HUES48 (cell line): Measurements from ENCODE around the gene SLC16A4.

Source experiments
- H3K27ac ChIP-seq: one replicate; pipeline ENCODE4 v1.7.0; 2013; ENCODE audit warnings: low read depth, low read length, inconsistent platforms
- H3K27me3 ChIP-seq: 2 replicates; pipeline ENCODE4 v1.6.1; 2013; ENCODE audit warnings: mild to moderate bottlenecking, low read length; ENCODE audit not compliant: control insufficient read depth, insufficient read depth
- H3K36me3 ChIP-seq: 2 replicates; pipeline ENCODE4 v1.6.1; 2013; ENCODE audit warnings: low read length; ENCODE audit not compliant: control insufficient read depth, insufficient read depth
- H3K4me1 ChIP-seq: 2 replicates; pipeline ENCODE4 v1.6.1; 2013; ENCODE audit warnings: mild to moderate bottlenecking, low read length; ENCODE audit not compliant: control insufficient read depth, insufficient read depth
- H3K4me3 ChIP-seq: 2 replicates; pipeline ENCODE4 v1.5.1; 2013; ENCODE audit warnings: mild to moderate bottlenecking, low read depth, low read length
- H3K9ac ChIP-seq: 2 replicates; pipeline ENCODE4 v1.6.1; 2013; ENCODE audit warnings: mild to moderate bottlenecking, low read depth, low read length, moderate library complexity
- H3K9me3 ChIP-seq: 2 replicates; pipeline ENCODE4 v1.6.1; 2013; ENCODE audit warnings: low read length; ENCODE audit not compliant: control insufficient read depth, insufficient read depth

The SLC16A4 gene

GRCh38 chr1:110326826-110327225, 64.0 kb downstream of the SLC16A4 start:
- no peaks in the 10 kb centered on the region for H3K36me3 ChIP-seq
- no peaks in the 10 kb centered on the region for H3K9me3 ChIP-seq
- no peaks in the 10 kb centered on the region for H3K4me1 ChIP-seq
- no peaks in the 10 kb centered on the region for H3K27me3 ChIP-seq
- no peak overlapping the region for H3K4me3 ChIP-seq
- H3K9ac ChIP-seq, result no peak overlapping the region
- no peak overlapping the region for H3K27ac ChIP-seq

DNA sequence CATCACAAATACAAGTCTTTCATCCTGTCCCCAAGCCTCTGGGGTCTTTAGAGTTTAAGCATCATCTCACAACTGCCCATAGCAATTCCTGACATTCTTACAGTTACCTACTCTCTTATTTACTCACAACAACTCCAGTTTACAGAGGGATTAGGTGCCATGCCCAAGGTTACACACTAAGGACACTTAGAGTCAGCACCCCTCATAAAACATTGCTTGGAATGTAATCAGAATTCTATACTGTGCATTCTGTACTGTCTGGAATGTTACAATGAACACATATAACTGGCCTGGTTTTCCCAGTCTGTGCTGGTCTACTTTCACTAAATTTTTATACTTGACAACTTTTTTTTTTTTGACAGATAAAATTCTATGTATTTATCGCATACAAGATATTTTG, 66.2 kb downstream of the SLC16A4 start:
- no peaks in the 10 kb centered on the region for H3K4me1 ChIP-seq
- H3K27ac ChIP-seq, result no peak overlapping the region
- no peaks in the 10 kb centered on the region for H3K9me3 ChIP-seq
- H3K27me3 ChIP-seq, result no peaks in the 10 kb centered on the region
- no peak overlapping the region for H3K4me3 ChIP-seq
- no peak overlapping the region for H3K9ac ChIP-seq
- H3K36me3 ChIP-seq, result no peaks in the 10 kb centered on the region

GRCh38 chr1:110321846-110322245, 69.0 kb downstream of the SLC16A4 start:
- Histone ChIP-seq H3K4me1 (no peaks in the 10 kb centered on the region), H3K36me3 (no peaks in the 10 kb centered on the region), H3K4me3 (no peak overlapping the region), H3K9me3 (no peaks in the 10 kb centered on the region), H3K9ac (no peak overlapping the region), H3K27me3 (no peaks in the 10 kb centered on the region), H3K27ac (no peak overlapping the region)

GRCh38 chr1:110321045-110321444, 69.8 kb downstream of the SLC16A4 start:
- Histone ChIP-seq H3K4me1 (no peaks in the 10 kb centered on the region), H3K4me3 (no peak overlapping the region), H3K9me3 (no peaks in the 10 kb centered on the region), H3K27me3 (no peaks in the 10 kb centered on the region), H3K27ac (no peak overlapping the region), H3K36me3 (no peaks in the 10 kb centered on the region), H3K9ac (no peak overlapping the region)

- H3K9me3 ChIP-seq, result no peaks in the 10 kb centered on the region
- H3K9ac ChIP-seq, result no peak overlapping the region
- no peak overlapping the region for H3K4me3 ChIP-seq
- no peak overlapping the region for H3K27ac ChIP-seq
- no peaks in the 10 kb centered on the region for H3K4me1 ChIP-seq
- H3K27me3 ChIP-seq, result no peaks in the 10 kb centered on the region
- H3K36me3 ChIP-seq, result no peaks in the 10 kb centered on the region
These were observed 70.7 kb downstream of the SLC16A4 start for GRCh38 chr1:110320168-110320518.

DNA sequence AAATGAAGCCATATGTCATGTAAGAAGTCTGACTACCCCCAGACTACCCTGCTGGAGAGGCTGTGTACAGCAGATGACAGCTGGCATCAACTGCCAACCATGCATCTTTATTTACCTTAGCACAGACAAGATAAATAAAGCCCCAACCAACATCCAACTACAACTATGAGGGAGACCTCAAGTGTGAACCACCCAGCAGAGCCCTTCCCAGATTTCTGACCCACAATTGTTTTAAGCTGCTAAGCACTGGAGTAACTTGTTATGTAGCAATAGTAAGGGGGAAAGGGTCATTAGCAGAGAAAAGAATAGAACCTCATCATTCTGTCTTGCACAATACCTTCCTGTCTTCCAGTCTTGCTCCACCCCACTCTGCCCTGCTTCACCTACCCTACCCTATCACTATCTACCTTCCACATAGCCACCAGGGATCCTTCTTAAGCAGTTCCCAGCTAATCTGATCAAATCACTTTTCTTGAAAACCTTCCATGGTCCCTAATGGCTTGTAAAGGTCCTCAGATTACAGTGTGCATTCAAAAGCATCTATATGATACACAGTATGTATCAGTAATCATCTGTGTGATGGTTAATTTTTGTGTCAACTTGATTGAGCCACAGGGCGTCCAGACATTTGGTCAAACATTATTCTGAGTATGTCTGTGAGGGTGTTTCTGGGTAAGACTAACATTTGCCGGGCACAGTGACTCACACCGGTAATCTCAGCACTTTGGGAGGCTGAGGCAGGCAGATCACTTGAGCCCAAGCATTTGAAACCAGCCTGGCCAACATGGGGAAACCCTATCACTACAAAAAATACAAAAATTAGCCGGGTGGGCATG, 71.3 kb downstream of the SLC16A4 start:
- Histone ChIP-seq H3K9ac (no peak overlapping the region), H3K36me3 (no peaks in the 10 kb centered on the region), H3K4me1 (no peaks in the 10 kb centered on the region), H3K9me3 (no peaks in the 10 kb centered on the region), H3K27ac (no peak overlapping the region), H3K4me3 (no peak overlapping the region), H3K27me3 (no peaks in the 10 kb centered on the region)

DNA sequence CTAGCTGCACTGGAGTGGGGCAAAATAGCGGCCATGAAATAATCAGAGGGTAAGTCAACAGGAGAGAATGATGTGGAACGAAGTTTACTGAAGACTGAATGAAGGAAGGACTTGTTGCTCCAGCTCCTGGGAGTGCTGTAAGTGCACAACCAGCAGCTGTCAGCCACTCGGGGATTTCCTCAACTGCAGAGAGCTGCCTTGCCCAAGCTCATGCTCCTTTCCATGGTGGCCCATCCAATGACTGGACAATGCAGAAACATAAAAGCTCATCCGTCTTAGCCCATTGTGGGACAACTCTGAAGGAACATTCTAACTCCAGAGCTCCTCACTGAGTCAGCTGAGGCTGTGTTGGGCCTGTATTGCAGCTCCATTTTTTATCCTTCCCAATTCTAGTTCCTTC, 72.8 kb downstream of the SLC16A4 start:
- Histone ChIP-seq H3K36me3 (no peaks in the 10 kb centered on the region), H3K4me3 (no peak overlapping the region), H3K4me1 (peaks cover 4% of the 10 kb centered on the region; the same call in 1 of the 2 replicates), H3K9ac (no peak overlapping the region), H3K9me3 (no peaks in the 10 kb centered on the region), H3K27ac (no peak overlapping the region), H3K27me3 (no peaks in the 10 kb centered on the region)

DNA sequence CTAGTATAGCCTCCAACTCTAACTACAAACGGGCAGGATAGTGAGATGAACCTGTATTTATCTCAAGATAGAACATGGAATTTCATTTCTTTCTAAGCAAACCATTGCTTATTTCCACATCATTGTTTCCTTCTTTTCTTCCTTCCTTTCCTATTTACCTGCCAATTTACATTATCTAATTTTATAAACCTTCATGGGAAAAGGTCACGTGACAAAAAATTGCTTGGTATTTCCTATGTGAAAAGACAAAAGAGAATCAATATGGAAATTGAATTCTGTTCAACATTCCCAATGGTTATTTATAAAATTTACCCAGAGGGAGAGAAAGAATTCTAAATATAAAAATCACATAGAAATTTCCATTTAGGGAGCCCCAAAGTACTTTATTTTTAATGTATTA, 74.1 kb downstream of the SLC16A4 start:
- no peak overlapping the region for H3K9ac ChIP-seq
- H3K27me3 ChIP-seq, result no peaks in the 10 kb centered on the region
- H3K9me3 ChIP-seq, result no peaks in the 10 kb centered on the region
- H3K4me3 ChIP-seq, result no peak overlapping the region
- peaks cover 8% of the 10 kb centered on the region for H3K4me1 ChIP-seq
- H3K27ac ChIP-seq, result no peak overlapping the region
- H3K36me3 ChIP-seq, result no peaks in the 10 kb centered on the region
